MG63 (cell line): Measurements from ENCODE around the gene IDH3G. TPM values are rescaled to one million over a fixed set of nuclear protein-coding genes. Genes with fewer than 3 reads are reported as not detected.
A peak's percentile ranks its signal among the peaks of the same experiment; 100 is the strongest.

ENCODE experiments used
- DNase-seq: peaks from one replicate; pipeline ENCODE4 v3.0.0-alpha.2; 2020
- H3K27me3 ChIP-seq: fragments of 250-450 bp; sonication (Bioruptor Pico); 2 replicates; pipeline ENCODE4 v1.5.1; 2020; ENCODE audit warnings: mild to moderate bottlenecking, moderate library complexity
- H3K36me3 ChIP-seq: fragments of 250-450 bp; sonication (Bioruptor Pico); 2 replicates; pipeline ENCODE4 v1.5.1; 2020; ENCODE audit warnings: mild to moderate bottlenecking, moderate library complexity
- H3K4me3 ChIP-seq: fragments of 250-450 bp; sonication (Bioruptor Pico); 2 replicates; pipeline ENCODE4 v1.5.1; 2020; ENCODE audit warnings: mild to moderate bottlenecking, moderate library complexity
- H3K9me3 ChIP-seq: fragments of 250-450 bp; sonication (Bioruptor Pico); 2 replicates; pipeline ENCODE4 v1.5.1; 2020; ENCODE audit warnings: mild to moderate bottlenecking, moderate library complexity
- total RNA-seq: library from RNA; depleted of rRNA; stranded (reverse); fragments of >200 nt; shearing (Covaris generic); gene quantifications from 2 replicates; pipeline ENCODE4 v1.2.3, GENCODE V29; 2014; ENCODE audit warnings: low replicate concordance

Gene IDH3G
- total RNA-seq, 1 experiment from 2014 or later, result 48.7 TPM

- Histone ChIP-seq H3K36me3 (no peaks in the 10 kb centered on the region; the same call in 1 of the 2 replicates), H3K9me3 (no peaks in the 10 kb centered on the region), H3K27me3 (no peaks in the 10 kb centered on the region), H3K4me3 (no peak overlapping the region)
- no peak for DNase-seq
Observed at GRCh38 chrX:153800746-153801145, 6.6 kb upstream of the IDH3G start.

- no peaks in the 10 kb centered on the region for H3K27me3 ChIP-seq
Observed at GRCh38 chrX:153800177-153800722, 6.1 kb upstream of the IDH3G start.

GRCh38 chrX:153799326-153799725 lies 5.2 kb upstream of the IDH3G start:
- Histone ChIP-seq H3K36me3 (no peaks in the 10 kb centered on the region; the same call in 1 of the 2 replicates), H3K27me3 (no peaks in the 10 kb centered on the region), H3K4me3 (no peak overlapping the region), H3K9me3 (no peaks in the 10 kb centered on the region)
- DNase-seq, result no peak

More at GRCh38 chrX:153800177-153800722, 6.1 kb upstream of the IDH3G start:
- no peak for DNase-seq
- Histone ChIP-seq H3K4me3 (no peak overlapping the region), H3K36me3 (no peaks in the 10 kb centered on the region; the same call in 1 of the 2 replicates), H3K9me3 (no peaks in the 10 kb centered on the region)

GRCh38 chrX:153797415-153798015 lies 3.3 kb upstream of the IDH3G start:
- H3K36me3 ChIP-seq, result no peaks in the 10 kb centered on the region; the same call in 1 of the 2 replicates

GRCh38 chrX:153794897-153795816 lies 982 bp upstream of the IDH3G start:
- DNase-seq, result no peak
- no peaks in the 10 kb centered on the region for H3K27me3 ChIP-seq
- H3K36me3 ChIP-seq, result no peaks in the 10 kb centered on the region; the same call in 1 of the 2 replicates
- no peaks in the 10 kb centered on the region for H3K9me3 ChIP-seq
- peak overlapping the region; percentile 93 for H3K4me3 ChIP-seq

More at GRCh38 chrX:153797415-153798015, 3.3 kb upstream of the IDH3G start:
- Histone ChIP-seq H3K4me3 (no peak overlapping the region), H3K27me3 (no peaks in the 10 kb centered on the region), H3K9me3 (no peaks in the 10 kb centered on the region)
- DNase-seq, result no peak

GRCh38 chrX:153793291-153793690 lies 884 bp downstream of the IDH3G start:
- Histone ChIP-seq H3K36me3 (no peaks in the 10 kb centered on the region; the same call in 1 of the 2 replicates), H3K4me3 (peak overlapping the region; percentile 93), H3K9me3 (no peaks in the 10 kb centered on the region), H3K27me3 (no peaks in the 10 kb centered on the region)
- DNase-seq, result no peak

GRCh38 chrX:153792368-153792767 lies 1.8 kb downstream of the IDH3G start:
- Histone ChIP-seq H3K9me3 (no peaks in the 10 kb centered on the region), H3K4me3 (no peak overlapping the region)

GRCh38 chrX:153791104-153791852 lies 2.9 kb downstream of the IDH3G start:
- no peaks in the 10 kb centered on the region for H3K9me3 ChIP-seq
- no peak for DNase-seq
- no peak overlapping the region for H3K4me3 ChIP-seq
- H3K36me3 ChIP-seq, result no peaks in the 10 kb centered on the region; the same call in 1 of the 2 replicates
- H3K27me3 ChIP-seq, result no peaks in the 10 kb centered on the region

More at GRCh38 chrX:153792368-153792767, 1.8 kb downstream of the IDH3G start:
- no peaks in the 10 kb centered on the region for H3K27me3 ChIP-seq
- no peak for DNase-seq
- no peaks in the 10 kb centered on the region; the same call in 1 of the 2 replicates for H3K36me3 ChIP-seq

- Histone ChIP-seq H3K36me3 (no peaks in the 10 kb centered on the region; the same call in 1 of the 2 replicates), H3K4me3 (no peak overlapping the region), H3K9me3 (no peaks in the 10 kb centered on the region), H3K27me3 (no peaks in the 10 kb centered on the region)
- DNase-seq, result no peak
Observed at GRCh38 chrX:153789654-153790053, 4.5 kb downstream of the IDH3G start.

- Histone ChIP-seq H3K36me3 (no peaks in the 10 kb centered on the region), H3K4me3 (no peak overlapping the region), H3K27me3 (no peaks in the 10 kb centered on the region), H3K9me3 (no peaks in the 10 kb centered on the region)
- DNase-seq, result no peak
Observed at GRCh38 chrX:153786669-153787068, 7.5 kb downstream of the IDH3G start.

- Histone ChIP-seq H3K4me3 (no peak overlapping the region), H3K9me3 (no peaks in the 10 kb centered on the region)
- no peak for DNase-seq
Observed at GRCh38 chrX:153784325-153784967, 9.7 kb downstream of the IDH3G start.

GRCh38 chrX:153783378-153784013 lies 10.7 kb downstream of the IDH3G start:
- Histone ChIP-seq H3K9me3 (no peaks in the 10 kb centered on the region), H3K27me3 (no peaks in the 10 kb centered on the region), H3K36me3 (no peaks in the 10 kb centered on the region), H3K4me3 (no peak overlapping the region)
- DNase-seq, result no peak

More at GRCh38 chrX:153784325-153784967, 9.7 kb downstream of the IDH3G start:
- no peaks in the 10 kb centered on the region for H3K36me3 ChIP-seq
- H3K27me3 ChIP-seq, result no peaks in the 10 kb centered on the region

- DNase-seq, result no peak
- Histone ChIP-seq H3K36me3 (no peaks in the 10 kb centered on the region), H3K4me3 (no peak overlapping the region), H3K27me3 (no peaks in the 10 kb centered on the region), H3K9me3 (no peaks in the 10 kb centered on the region)
Observed at GRCh38 chrX:153782871-153783270, 11.3 kb downstream of the IDH3G start.

- no peak overlapping the region for H3K4me3 ChIP-seq
- H3K9me3 ChIP-seq, result no peaks in the 10 kb centered on the region
- DNase-seq, result no peak
- H3K36me3 ChIP-seq, result no peaks in the 10 kb centered on the region
- H3K27me3 ChIP-seq, result no peaks in the 10 kb centered on the region
Observed at GRCh38 chrX:153782313-153782712, 11.9 kb downstream of the IDH3G start.

GRCh38 chrX:153781428-153782047 lies 12.6 kb downstream of the IDH3G start:
- no peak overlapping the region for H3K4me3 ChIP-seq
- no peaks in the 10 kb centered on the region for H3K9me3 ChIP-seq
- H3K27me3 ChIP-seq, result no peaks in the 10 kb centered on the region
- no peaks in the 10 kb centered on the region for H3K36me3 ChIP-seq
- DNase-seq, result no peak
